K562 (cell line): ENCODE data around the gene ANKRD13D. TPM values are rescaled to one million over a fixed set of nuclear protein-coding genes. Genes with fewer than 3 reads are reported as not detected.

Experiments used
- CCAR2 ChIP-seq: fragments of 200-400 bp; formaldehyde crosslinking; IDR thresholded peaks from 2 replicates; pipeline ENCODE4 v1.6.1; 2017; ENCODE audit warnings: mild to moderate bottlenecking, low read depth, low read length
- CEBPG ChIP-seq, 3 experiments: fragments of 200-800 bp in 1 of 3; sonication (Bioruptor generic) in 1 of 3; sonication (generic) in 1 of 3; formaldehyde crosslinking in 1 of 3; IDR thresholded peaks in 2 of 3; conservative IDR thresholded peaks in 1 of 3; 2 replicates each; pipeline versions ENCODE4 v1.6.1 to v1.8.0; 2016 to 2022; ENCODE audit warnings: missing compliant biosample characterization in 2 of 3, missing genetic modification characterization in 2 of 3, mild to moderate bottlenecking in 1 of 3, missing genetic modification reagents in 1 of 3
- CHD1 ChIP-seq: fragments of 200-600 bp; sonication (generic); IDR thresholded peaks from one replicate; pipeline ENCODE4 v1.6.1; 2012; ENCODE audit warnings: mild to moderate bottlenecking, moderate library complexity, low read length, inconsistent platforms
- DEAF1 ChIP-seq: fragments of 450-650 bp; formaldehyde crosslinking; IDR thresholded peaks from 2 replicates; pipeline ENCODE4 v1.4.0; 2020; ENCODE audit warnings: mild to moderate bottlenecking, moderate library complexity
- DMBX1 ChIP-seq: fragments of 250-450 bp; sonication (Bioruptor Pico); IDR thresholded peaks from 2 replicates; pipeline ENCODE4 v1.8.0; 2022; ENCODE audit warnings: inconsistent platforms, mild to moderate bottlenecking, moderate library complexity, borderline replicate concordance
- E4F1 ChIP-seq: fragments of 250-450 bp; sonication (Bioruptor Pico); IDR thresholded peaks from 2 replicates; pipeline ENCODE4 v1.5.0; 2021; ENCODE audit warnings: mild to moderate bottlenecking, borderline replicate concordance
- ERF ChIP-seq: fragments of 450-650 bp; formaldehyde crosslinking; IDR thresholded peaks from 2 replicates; pipeline ENCODE4 v1.4.0; 2020; ENCODE audit warnings: mild to moderate bottlenecking, mixed read lengths
- ETS1 ChIP-seq: conservative IDR thresholded peaks from 2 replicates; pipeline ENCODE4 v1.6.1; 2011; ENCODE audit warnings: low read depth, mild to moderate bottlenecking, low read length; ENCODE audit not compliant: control insufficient read depth
- ETS2 ChIP-seq: IDR thresholded peaks from 2 replicates; pipeline ENCODE4 v1.6.1; 2016; ENCODE audit warnings: borderline replicate concordance, missing genetic modification characterization, mild to moderate bottlenecking, moderate library complexity, missing compliant biosample characterization; ENCODE audit not compliant: poor library complexity, severe bottlenecking
- HDAC1 ChIP-seq, 2 experiments: fragments of 450-650 bp; IDR thresholded peaks; 2 replicates each; pipeline ENCODE4 v1.6.1; 2016 to 2017; ENCODE audit warnings: inconsistent platforms in 1 of 2, mild to moderate bottlenecking in 1 of 2, moderate library complexity in 1 of 2
- HDAC8 ChIP-seq: fragments of 450-650 bp; IDR thresholded peaks from 2 replicates; pipeline ENCODE4 v1.6.1; 2016; ENCODE audit warnings: mild to moderate bottlenecking, missing genetic modification characterization, moderate library complexity, missing compliant biosample characterization
- MEIS2 ChIP-seq: fragments of 450-650 bp; IDR thresholded peaks from 2 replicates; pipeline ENCODE4 v1.6.1; 2014; ENCODE audit warnings: mild to moderate bottlenecking; ENCODE audit not compliant: partially characterized antibody
- PHB ChIP-seq: fragments of 250-450 bp; sonication (Bioruptor Pico); IDR thresholded peaks from 2 replicates; pipeline ENCODE4 v1.5.0; 2021
- SRSF1 ChIP-seq: fragments of 200-400 bp; formaldehyde crosslinking; IDR thresholded peaks from 2 replicates; pipeline ENCODE4 v1.6.1; 2017; ENCODE audit warnings: mild to moderate bottlenecking, low read depth, low read length, moderate library complexity
- STAT5B ChIP-seq: fragments of 250-450 bp; sonication (Bioruptor Pico); IDR thresholded peaks from 2 replicates; pipeline ENCODE4 v1.8.0; 2021; ENCODE audit warnings: mild to moderate bottlenecking, inconsistent platforms
- TAF15 ChIP-seq: fragments of 200-400 bp; formaldehyde crosslinking; IDR thresholded peaks from 2 replicates; pipeline ENCODE4 v1.6.1; 2017; ENCODE audit warnings: mild to moderate bottlenecking, low read depth, low read length, moderate library complexity
- TEAD1 ChIP-seq, 2 experiments: fragments of 450-650 bp in 1 of 2; sonication (generic) in 1 of 2; formaldehyde crosslinking; IDR thresholded peaks; 2 replicates each; pipeline versions ENCODE4 v1.4.0 to v1.8.0; 2020 to 2022; ENCODE audit warnings: mild to moderate bottlenecking in 2 of 2, missing genetic modification reagents in 1 of 2
- XRCC5 ChIP-seq: fragments of 200-400 bp; formaldehyde crosslinking; IDR thresholded peaks from 2 replicates; pipeline ENCODE4 v1.6.1; 2017; ENCODE audit warnings: low read depth, mild to moderate bottlenecking, low read length
- ZNF561 ChIP-seq: fragments of 450-650 bp; formaldehyde crosslinking; conservative IDR thresholded peaks from 2 replicates; pipeline ENCODE4 v1.4.0; 2020; ENCODE audit warnings: mild to moderate bottlenecking, moderate library complexity
- ZNF695 ChIP-seq: fragments of 450-650 bp; formaldehyde crosslinking; IDR thresholded peaks from 2 replicates; pipeline ENCODE4 v1.4.0; 2020; ENCODE audit warnings: mild to moderate bottlenecking, moderate library complexity
- ZNF707 ChIP-seq: fragments of 250-450 bp; sonication (Bioruptor Pico); conservative IDR thresholded peaks from 2 replicates; pipeline ENCODE4 v1.8.0; 2022; ENCODE audit warnings: inconsistent platforms, mild to moderate bottlenecking, moderate library complexity
- polyA plus RNA-seq, 8 experiments: library from polyadenylated mRNA; depleted of rRNA in 4 of 8; stranded (reverse) in 5 of 8; unstranded in 3 of 8; fragments of >200 nt; fragmentation: Nextera tagmentation in 2 of 8; fragmentation: Illumina TruSeq in 1 of 8; extraction: Ambion mirVana in 2 of 8; extraction: Trizol in 1 of 8; gene quantifications; 2 replicates each; pipeline versions ENCODE4 v1.2.1 to v1.2.3, GENCODE V29; 2011 to 2014; ENCODE audit warnings: inconsistent platforms in 1 of 8, missing spikeins in 1 of 8
- total RNA-seq, 7 experiments: library from RNA; depleted of rRNA in 6 of 7; stranded (reverse); fragments of >200 nt in 6 of 7; fragmentation: Illumina TruSeq in 2 of 7; extraction: Trizol in 2 of 7; gene quantifications; 2 replicates each; pipeline versions ENCODE4 v1.2.1 to v1.2.3, GENCODE V29; 2011 to 2021; ENCODE audit warnings: low replicate concordance in 1 of 7

The ANKRD13D gene
- total and polyA plus RNA-seq, 9 of the 15 experiments (the other 6 are each of a cell fraction or from before 2014, with no cell fraction given) = 0.94 to 40.9 (median 22.4) TPM

GRCh38 chr11:67277231-67277961, 11.7 kb upstream of the ANKRD13D start (continued):
- TF ChIP-seq E4F1 = peak; percentile 79
- no peak for TF ChIP-seq ZNF695 (CRISPR knock-in tag)
- TF ChIP-seq ERF = peak; percentile 73
- no peak for TF ChIP-seq STAT5B
- no peak for TF ChIP-seq ETS2 (tag)
- no peak for TF ChIP-seq TAF15
- peak; percentile 86; the same call in 1 of the 2 replicates for TF ChIP-seq XRCC5
- TF ChIP-seq TEAD1 (CRISPR knock-in tag; IDR thresholded peaks at IDR 0.05) = peak; percentile 76 to 77; a peak in 2 of 4 replicates
- TF ChIP-seq ETS1 = peak; percentile 87
- peak; percentile 78 for TF ChIP-seq HDAC8
- TF ChIP-seq CEBPG (CRISPR knock-in tag; IDR thresholded peaks at IDR 0.05) = peak; percentile 38; the same call in 1 of the 2 replicates
- TF ChIP-seq CEBPG (tag; conservative IDR thresholded peaks at IDR 0.05 in 1 of 2, IDR thresholded peaks at IDR 0.05 in 1 of 2) = no peak
- TF ChIP-seq ZNF707 (CRISPR knock-in tag) = no peak
- no peak for TF ChIP-seq DEAF1 (CRISPR knock-in tag)
- peak in 1 of 2 experiments; percentile 64; a peak in 2 of 4 replicates for TF ChIP-seq HDAC1 (IDR thresholded peaks at IDR 0.05)
- 0 out of 2 replicates have a peak, but pooled peaks have one; percentile 70 for TF ChIP-seq ZNF561
- TF ChIP-seq SRSF1 = no peak
- peak; percentile 56 for TF ChIP-seq CHD1
- no peak for TF ChIP-seq CCAR2
- peak; percentile 87; the same call in 1 of the 2 replicates for TF ChIP-seq PHB (CRISPR knock-in tag)
- TF ChIP-seq MEIS2 = peak; percentile 34
- TF ChIP-seq DMBX1 (CRISPR knock-in tag) = peak; percentile 66
